Thymus (tissue), 11 donors: ENCODE data around the gene TOM1L1. TPM values are rescaled to one million over a fixed set of nuclear protein-coding genes. Genes with fewer than 3 reads are reported as not detected.

ENCODE experiments used
- DNase-seq, 9 donors: peaks; one replicate each; pipeline ENCODE4 v3.0.0-alpha.2; 2013; ENCODE audit warnings: low spot score in 9 of 9, low read depth in 6 of 9, missing footprints in 1 of 9
- H3K27ac ChIP-seq, 2 donors: one replicate each; pipeline ENCODE4 v1.5.1; 2013; ENCODE audit warnings: control low read depth in 1 of 2, low read depth in 1 of 2, low read length in 1 of 2, mild to moderate bottlenecking in 1 of 2, moderate library complexity in 1 of 2
- H3K27me3 ChIP-seq, 2 donors: one replicate each; pipeline ENCODE4 v1.5.1; 2013; ENCODE audit warnings: low read length in 1 of 2; ENCODE audit not compliant: control insufficient read depth in 2 of 2, insufficient read depth in 1 of 2
- H3K36me3 ChIP-seq, 2 donors: one replicate each; pipeline ENCODE4 v1.5.1; 2013; ENCODE audit warnings: low read length in 1 of 2, mild to moderate bottlenecking in 1 of 2, moderate library complexity in 1 of 2; ENCODE audit not compliant: control insufficient read depth in 2 of 2, insufficient read depth in 2 of 2
- H3K4me1 ChIP-seq, 2 donors: one replicate each; pipeline ENCODE4 v1.5.1; 2013; ENCODE audit warnings: low read length in 2 of 2; ENCODE audit not compliant: control insufficient read depth in 2 of 2, insufficient read depth in 2 of 2
- H3K4me3 ChIP-seq, 2 donors: one replicate each; pipeline ENCODE4 v1.5.1; 2013; ENCODE audit warnings: low read length in 2 of 2, control low read depth in 1 of 2, mild to moderate bottlenecking in 1 of 2
- H3K9me3 ChIP-seq, 2 donors: one replicate each; pipeline ENCODE4 v1.5.1; 2013; ENCODE audit warnings: low read length in 1 of 2, mild to moderate bottlenecking in 1 of 2; ENCODE audit not compliant: control insufficient read depth in 2 of 2, insufficient read depth in 1 of 2
- WGBS: extraction: QIAGEN DNeasy Blood & Tissue Kit; methylation state at CpG from one replicate; pipeline ENCODE4 v1.1.7; 2013; 5-methylcytosine and 5-hydroxymethylcytosine counted together
- polyA plus RNA-seq: library from polyadenylated mRNA; stranded (reverse); fragments of 200-250 nt; gene quantifications from one replicate; pipeline ENCODE4 v1.2.3, GENCODE V29; 2013
- total RNA-seq: library from RNA; stranded (reverse); fragments of 120-200 nt; gene quantifications from one replicate; pipeline ENCODE4 v1.2.4, GENCODE V29; 2013
- donor health status: healthy.

Gene TOM1L1
- total and polyA plus RNA-seq, 2 donors = 15.0 to 15.9 TPM

- H3K27ac ChIP-seq = no peak overlapping the region
- no peak overlapping the region for H3K4me3 ChIP-seq
- no peaks in the 10 kb centered on the region for H3K9me3 ChIP-seq
- WGBS = 79% methylated on average over 3 of the region's 3 CpGs
- no peak for DNase-seq
- H3K27me3 ChIP-seq = no peaks in the 10 kb centered on the region
- H3K4me1 ChIP-seq = peaks cover 8 to 11% of the 10 kb centered on the region in 2 donors
- H3K36me3 ChIP-seq = no peaks in the 10 kb centered on the region
Measured at GRCh38 chr17:54971901-54972300, 71.2 kb downstream of the TOM1L1 start.

GRCh38 chr17:54972406-54973138 is 71.9 kb downstream of the TOM1L1 start:
- Histone ChIP-seq H3K4me3 (no peak overlapping the region), H3K36me3 (no peaks in the 10 kb centered on the region), H3K27ac (no peak overlapping the region), H3K4me1 (peaks cover 7 to 8% of the 10 kb centered on the region in 2 donors), H3K9me3 (no peaks in the 10 kb centered on the region), H3K27me3 (no peaks in the 10 kb centered on the region)
- DNase-seq = no peak
- 94% methylated on average over 3 of the region's 3 CpGs for WGBS

GRCh38 chr17:54974759-54975158 is 74.1 kb downstream of the TOM1L1 start:
- H3K36me3 ChIP-seq = no peaks in the 10 kb centered on the region
- no peak for DNase-seq
- H3K27me3 ChIP-seq = no peaks in the 10 kb centered on the region
- WGBS = 98% methylated on average over 3 of the region's 3 CpGs
- H3K4me1 ChIP-seq = peaks cover 0 to 3% of the 10 kb centered on the region in 2 donors
- no peak overlapping the region for H3K4me3 ChIP-seq
- no peaks in the 10 kb centered on the region for H3K9me3 ChIP-seq
- H3K27ac ChIP-seq = no peak overlapping the region

GRCh38 chr17:54976316-54976715 is 75.7 kb downstream of the TOM1L1 start:
- no peak overlapping the region for H3K4me3 ChIP-seq
- no peaks in the 10 kb centered on the region for H3K36me3 ChIP-seq
- 99% methylated on average over 3 of the region's 3 CpGs for WGBS
- no peak for DNase-seq
- no peak overlapping the region for H3K27ac ChIP-seq
- H3K4me1 ChIP-seq = no peaks in the 10 kb centered on the region
- peaks cover 0 to 7% of the 10 kb centered on the region in 2 donors for H3K9me3 ChIP-seq
- no peaks in the 10 kb centered on the region for H3K27me3 ChIP-seq

- peaks cover 0 to 7% of the 10 kb centered on the region in 2 donors for H3K9me3 ChIP-seq
- no peaks in the 10 kb centered on the region for H3K27me3 ChIP-seq
- DNase-seq = no peak
- H3K27ac ChIP-seq = no peak overlapping the region
- no peaks in the 10 kb centered on the region for H3K36me3 ChIP-seq
- no peaks in the 10 kb centered on the region for H3K4me1 ChIP-seq
- no peak overlapping the region for H3K4me3 ChIP-seq
- WGBS = over 99% methylated on average over 2 of the region's 2 CpGs
Measured at GRCh38 chr17:54977744-54978143, 77.1 kb downstream of the TOM1L1 start.

- no peak overlapping the region for H3K4me3 ChIP-seq
- no peaks in the 10 kb centered on the region for H3K36me3 ChIP-seq
- H3K27me3 ChIP-seq = no peaks in the 10 kb centered on the region
- peaks cover 0 to 7% of the 10 kb centered on the region in 2 donors for H3K9me3 ChIP-seq
- H3K27ac ChIP-seq = no peak overlapping the region
- no peaks in the 10 kb centered on the region for H3K4me1 ChIP-seq
- DNase-seq = no peak
Measured at GRCh38 chr17:54979657-54980056, 79.0 kb downstream of the TOM1L1 start.

GRCh38 chr17:54980375-54980774 is 79.7 kb downstream of the TOM1L1 start:
- no peak overlapping the region for H3K4me3 ChIP-seq
- no peak for DNase-seq
- no peaks in the 10 kb centered on the region for H3K36me3 ChIP-seq
- H3K27ac ChIP-seq = no peak overlapping the region
- no peaks in the 10 kb centered on the region for H3K27me3 ChIP-seq
- H3K9me3 ChIP-seq = peaks cover 0 to 7% of the 10 kb centered on the region in 2 donors
- WGBS = 68% methylated on average over 3 of the region's 3 CpGs
- H3K4me1 ChIP-seq = no peaks in the 10 kb centered on the region

- no peaks in the 10 kb centered on the region for H3K36me3 ChIP-seq
- DNase-seq = no peak
- H3K27me3 ChIP-seq = no peaks in the 10 kb centered on the region
- no peaks in the 10 kb centered on the region for H3K4me1 ChIP-seq
- no peak overlapping the region for H3K4me3 ChIP-seq
- peaks cover 0 to 7% of the 10 kb centered on the region in 2 donors for H3K9me3 ChIP-seq
- no peak overlapping the region for H3K27ac ChIP-seq
Measured at GRCh38 chr17:54982399-54982798, 81.7 kb downstream of the TOM1L1 start.

DNA sequence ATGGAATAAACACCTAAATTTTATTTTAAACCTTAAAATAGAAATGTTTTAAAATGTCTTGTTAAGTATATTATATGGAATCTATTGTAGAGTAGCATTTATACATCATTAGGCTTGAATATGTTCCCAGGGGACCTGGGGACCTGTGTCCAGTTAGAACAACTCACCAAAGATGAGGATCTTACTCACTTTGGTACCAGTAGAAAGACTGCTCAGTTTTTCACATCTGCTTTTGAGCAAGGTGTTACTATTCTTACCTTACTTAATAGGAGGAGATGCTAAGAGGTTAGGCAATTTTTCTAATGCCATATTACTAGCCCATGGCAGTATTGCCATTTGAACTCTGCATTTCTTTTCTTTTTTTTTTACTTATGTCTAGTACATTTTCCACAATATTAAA is 82.6 kb downstream of the TOM1L1 start:
- no peaks in the 10 kb centered on the region for H3K36me3 ChIP-seq
- no peak overlapping the region for H3K4me3 ChIP-seq
- no peak for DNase-seq
- H3K4me1 ChIP-seq = no peaks in the 10 kb centered on the region
- H3K9me3 ChIP-seq = peaks cover 0 to 7% of the 10 kb centered on the region in 2 donors
- no peaks in the 10 kb centered on the region for H3K27me3 ChIP-seq
- no peak overlapping the region for H3K27ac ChIP-seq
